HepG2 (cell line): ENCODE measurements around the gene PLCB1. TPM values are rescaled to one million over a fixed set of nuclear protein-coding genes. Genes with fewer than 3 reads are reported as not detected.

ENCODE experiments used
- ATAC-seq: fragments of 200-7000 bp; cut with Tn5 transposase; 3 replicates; pipeline ENCODE4 v1.9.1; 2020; ENCODE audit warnings: mild to moderate bottlenecking, moderate library complexity
- BruUV-seq: library from RNA; stranded (reverse); fragments of 400-500 nt; replicated peaks from 2 replicates; lab custom pipeline; 2021; lab: Mats Ljungman, UMichigan
- CTCF ChIA-PET: fragments of 300-600 bp; formaldehyde crosslinking; extraction: SDS; loops from one replicate; lab custom pipeline; 2021; ENCODE audit warnings: low total read pairs, inconsistent platforms, low intra/inter-chr PET ratio; lab: Yijun Ruan, JAX
- POLR2A ChIA-PET: fragments of 350-600 bp; sonication (Branson Sonifier 250); formaldehyde crosslinking; loops from one replicate; lab custom pipeline; 2020; ENCODE audit warnings: antibody characterized with exemption, inconsistent platforms; lab: Yijun Ruan, JAX
- DNase-seq: peaks from one replicate; pipeline ENCODE4 v3.0.0-alpha.2; 2015; ENCODE audit warnings: low spot score
- FAIRE-seq: peaks from 3 replicates; lab custom pipeline; 2011; peaks lifted over from hg19 to GRCh38; lab: Jason Lieb, UNC
- H2AFZ ChIP-seq: one replicate; pipeline ENCODE4 v1.6.1; 2011; ENCODE audit warnings: low read length, inconsistent platforms
- H3K27ac ChIP-seq: fragments of 300-600 bp; 3 replicates; pipeline ENCODE4 v1.8.0; 2011; ENCODE audit warnings: mixed run types, mild to moderate bottlenecking, mixed read lengths, low read length, inconsistent platforms; ENCODE audit not compliant: insufficient read depth; ENCODE audit errors: extremely low read length
- H3K27me3 ChIP-seq, 2 experiments: fragments of 200-600 bp in 1 of 2; 2 replicates in 1 of 2; 3 replicates in 1 of 2; pipeline versions ENCODE4 v1.6.0 to v1.8.0; 2011; ENCODE audit warnings: low read length in 2 of 2, mild to moderate bottlenecking in 2 of 2, moderate library complexity in 2 of 2, inconsistent platforms in 1 of 2; ENCODE audit not compliant: insufficient read depth in 2 of 2, control insufficient read depth in 1 of 2
- H3K36me3 ChIP-seq, 2 experiments: fragments of 200-600 bp in 1 of 2; replicated peaks in 1 of 2; 2 replicates in 1 of 2; 3 replicates in 1 of 2; pipeline versions ENCODE4 v1.5.1 to v1.8.0; 2011; ENCODE audit warnings: low read length in 2 of 2, inconsistent platforms in 1 of 2; ENCODE audit not compliant: insufficient read depth in 2 of 2, control insufficient read depth in 1 of 2
- H3K4me1 ChIP-seq: 2 replicates; pipeline ENCODE4 v1.5.1; 2012; ENCODE audit warnings: low read length, inconsistent platforms; ENCODE audit not compliant: insufficient read depth
- H3K4me2 ChIP-seq: 2 replicates; pipeline ENCODE4 v1.6.0; 2011; ENCODE audit warnings: low read depth, low read length, inconsistent platforms
- H3K4me3 ChIP-seq, 3 experiments: fragments of 200-600 bp in 1 of 3; sonication (generic), shearing (Covaris generic) in 1 of 3; replicated peaks in 1 of 3; 2 replicates each; pipeline ENCODE4 v1.5.1; 2011 to 2016; ENCODE audit warnings: low read length in 3 of 3, inconsistent platforms in 2 of 3, low read depth in 2 of 3, mild to moderate bottlenecking in 2 of 3, control low read depth in 1 of 3, mixed read lengths in 1 of 3; ENCODE audit not compliant: insufficient read depth in 1 of 3
- H3K79me2 ChIP-seq: one replicate; pipeline ENCODE4 v1.6.1; 2011; ENCODE audit warnings: low read length, inconsistent platforms; ENCODE audit not compliant: insufficient read depth
- H3K9ac ChIP-seq: 2 replicates; pipeline ENCODE4 v1.6.0; 2011; ENCODE audit warnings: mild to moderate bottlenecking, low read depth, low read length, inconsistent platforms; ENCODE audit not compliant: insufficient read depth
- H3K9me3 ChIP-seq: 2 replicates; pipeline ENCODE4 v1.5.1; 2012; ENCODE audit warnings: mild to moderate bottlenecking, low read length
- H4K20me1 ChIP-seq: 2 replicates; pipeline ENCODE4 v1.6.0; 2011; ENCODE audit warnings: inconsistent platforms, mild to moderate bottlenecking, low read length, moderate library complexity; ENCODE audit not compliant: insufficient read depth
- FOXC1 ChIP-seq: sonication (generic); formaldehyde crosslinking; IDR thresholded peaks from 2 replicates; pipeline ENCODE4 v1.8.0; 2022; ENCODE audit warnings: mild to moderate bottlenecking, missing genetic modification reagents, borderline replicate concordance
- FOXP4 ChIP-seq: sonication (generic); formaldehyde crosslinking; IDR thresholded peaks from 2 replicates; pipeline ENCODE4 v1.4.0; 2020; ENCODE audit warnings: missing genetic modification reagents
- HNRNPK ChIP-seq: fragments of 200-400 bp; formaldehyde crosslinking; IDR thresholded peaks from 2 replicates; pipeline ENCODE4 v1.6.1; 2018; ENCODE audit warnings: low read length, low read depth, moderate library complexity, mild to moderate bottlenecking; ENCODE audit not compliant: poor library complexity, severe bottlenecking
- PAX8 ChIP-seq: sonication (generic); formaldehyde crosslinking; IDR thresholded peaks from 2 replicates; pipeline ENCODE4 v1.8.0; 2022; ENCODE audit warnings: mild to moderate bottlenecking, missing genetic modification reagents, borderline replicate concordance
- PHF8 ChIP-seq: sonication (generic); formaldehyde crosslinking; IDR thresholded peaks from 2 replicates; pipeline ENCODE4 v1.5.0; 2020; ENCODE audit warnings: missing genetic modification reagents
- THAP8 ChIP-seq: sonication (generic); formaldehyde crosslinking; IDR thresholded peaks from 2 replicates; pipeline ENCODE4 v1.5.1; 2020; ENCODE audit warnings: missing genetic modification reagents, mild to moderate bottlenecking, borderline replicate concordance
- ZFY ChIP-seq: sonication (generic); formaldehyde crosslinking; IDR thresholded peaks from 2 replicates; pipeline ENCODE4 v1.4.0; 2020; ENCODE audit warnings: missing genetic modification reagents
- ZNF34 ChIP-seq: sonication (generic); formaldehyde crosslinking; IDR thresholded peaks from 2 replicates; pipeline ENCODE4 v1.4.0; 2020; ENCODE audit warnings: mild to moderate bottlenecking, missing genetic modification reagents, borderline replicate concordance
- WGBS: methylation state at CpG from one replicate; pipeline ENCODE4 v1.1.6; 2017; ENCODE audit warnings: low lambda C conversion rate; 5-methylcytosine and 5-hydroxymethylcytosine counted together
- in situ Hi-C: cut with HindIII; loops from 2 replicates; pipeline ENCODE4 v1.10.0; 2017; ENCODE audit warnings: low pct_unique_long_range_greater_than_20kb; ENCODE audit not compliant: extremely low pct_ligation_motif_present
- intact Hi-C: fragments of 100-400 bp; cut with micrococcal nuclease; formaldehyde crosslinking; loops from one replicate; pipeline ENCODE4 v1.10.0; 2022; ENCODE audit not compliant: unreplicated experiment
- polyA plus RNA-seq, 8 experiments: library from polyadenylated mRNA; depleted of rRNA in 3 of 8; stranded (reverse) in 7 of 8; unstranded in 1 of 8; fragments of >200 nt; fragmentation: Illumina TruSeq in 4 of 8; extraction: Trizol in 4 of 8; gene quantifications; 2 replicates each; pipeline versions ENCODE4 v1.2.1 to v1.2.3, GENCODE V29; 2011 to 2016; ENCODE audit warnings: low read depth in 4 of 8, missing spikeins in 1 of 8, mixed read lengths in 1 of 8; ENCODE audit not compliant: insufficient read depth in 1 of 8
- total RNA-seq, 5 experiments: library from RNA; depleted of rRNA; stranded (reverse); fragments of >200 nt; fragmentation: Illumina TruSeq; extraction: Trizol; gene quantifications; 2 replicates each; pipeline ENCODE4 v1.2.3, GENCODE V29; 2016; ENCODE audit warnings: low read depth in 1 of 5

PLCB1 gene
- total and polyA plus RNA-seq, 2 of the 13 experiments (the other 11 are each of a cell fraction or from before 2014, with no cell fraction given), result 42.4 to 55.9 TPM

- Histone ChIP-seq H3K9me3 (no peaks in the 10 kb centered on the region), H3K27ac (no peak overlapping the region), H4K20me1 (no peaks in the 10 kb centered on the region), H3K4me1 (peaks cover 7% of the 10 kb centered on the region), H3K27me3 (no peaks in the 10 kb centered on the region), H3K79me2 (no peaks in the 10 kb centered on the region), H3K9ac (no peak overlapping the region), H3K36me3 (no peaks in the 10 kb centered on the region), H3K4me3 (no peak overlapping the region), H2AFZ (no peak overlapping the region)
- ATAC-seq (no peak), FAIRE-seq (no peak), DNase-seq (no peak)
- POLR2A ChIA-PET, result no interaction called here
- intact Hi-C loops (no loop called here), in situ Hi-C loops (no loop called here)
- WGBS, result 92% methylated on average over 7 of the region's 7 CpGs
- no TSS peak for BruUV-seq
- TF ChIP-seq PHF8 (CRISPR knock-in tag) (no peak), ZNF34 (CRISPR knock-in tag) (no peak), THAP8 (CRISPR knock-in tag) (no peak), FOXC1 (CRISPR knock-in tag) (no peak), PAX8 (CRISPR knock-in tag) (no peak), HNRNPK (no peak), FOXP4 (CRISPR knock-in tag) (no peak), ZFY (CRISPR knock-in tag) (no peak)
- TF ChIP-seq, all 625 proteins: peak for 0
- H3K4me2 ChIP-seq, result no peak overlapping the region
- CTCF ChIA-PET, result no interaction called here
These were observed 735.1 kb downstream of the PLCB1 start for GRCh38 chr20:8867038-8867740.
